WTC11 (cell line): ENCODE data around the gene TGFBR2.

ENCODE experiments used
- CTCF ChIP-seq: fragments of 200-600 bp; IDR thresholded peaks from 2 replicates; pipeline ENCODE4 v1.8.0; 2022; ENCODE audit warnings: antibody characterized with exemption
- NFYB ChIP-seq: sonication (generic); formaldehyde crosslinking; conservative IDR thresholded peaks from 2 replicates; pipeline ENCODE4 v1.8.0; 2022; ENCODE audit warnings: low read depth, missing genetic modification reagents
- STAT6 ChIP-seq: sonication (generic); formaldehyde crosslinking; conservative IDR thresholded peaks from 2 replicates; pipeline ENCODE4 v1.8.1; 2023; ENCODE audit warnings: mild to moderate bottlenecking, low read depth, missing genetic modification reagents, moderate library complexity

- TF ChIP-seq CTCF, result no peak
- TF ChIP-seq NFYB (CRISPR knock-in tag), result no peak
- TF ChIP-seq STAT6 (CRISPR knock-in tag), result no peak
Observed at GRCh38 chr3:30685267-30685667, 78.9 kb downstream of the TGFBR2 start.
